Stimulated activated CD4-positive, alpha-beta T cell treated with anti-CD3 and anti-CD28 coated beads, Interleukin-1b, Interleukin-23, amount 100 ng/mL, for 24 hours (primary cell): ENCODE results near the gene EEF1AKMT3.
"Not testable (repeated sequence)": the region's sequence is repeated elsewhere in the genome, so short reads cannot be mapped to it uniquely, and the experiment has no call there.

ENCODE experiments used
- DNase-seq, 4 experiments: peaks; one replicate each; pipeline ENCODE4 v3.0.0-alpha.2; 2020; ENCODE audit warnings: low read depth in 4 of 4, low spot score in 1 of 4

Gene EEF1AKMT3

GRCh38 chr12:57764662-57765002 is 7.8 kb upstream of the EEF1AKMT3 start:
- no peak for DNase-seq

- DNase-seq, result peak in 3 of 4 experiments; percentile 38 to 64 (median 45)
Measured at GRCh38 chr12:57765003-57765697, 7.3 kb upstream of the EEF1AKMT3 start.

DNA sequence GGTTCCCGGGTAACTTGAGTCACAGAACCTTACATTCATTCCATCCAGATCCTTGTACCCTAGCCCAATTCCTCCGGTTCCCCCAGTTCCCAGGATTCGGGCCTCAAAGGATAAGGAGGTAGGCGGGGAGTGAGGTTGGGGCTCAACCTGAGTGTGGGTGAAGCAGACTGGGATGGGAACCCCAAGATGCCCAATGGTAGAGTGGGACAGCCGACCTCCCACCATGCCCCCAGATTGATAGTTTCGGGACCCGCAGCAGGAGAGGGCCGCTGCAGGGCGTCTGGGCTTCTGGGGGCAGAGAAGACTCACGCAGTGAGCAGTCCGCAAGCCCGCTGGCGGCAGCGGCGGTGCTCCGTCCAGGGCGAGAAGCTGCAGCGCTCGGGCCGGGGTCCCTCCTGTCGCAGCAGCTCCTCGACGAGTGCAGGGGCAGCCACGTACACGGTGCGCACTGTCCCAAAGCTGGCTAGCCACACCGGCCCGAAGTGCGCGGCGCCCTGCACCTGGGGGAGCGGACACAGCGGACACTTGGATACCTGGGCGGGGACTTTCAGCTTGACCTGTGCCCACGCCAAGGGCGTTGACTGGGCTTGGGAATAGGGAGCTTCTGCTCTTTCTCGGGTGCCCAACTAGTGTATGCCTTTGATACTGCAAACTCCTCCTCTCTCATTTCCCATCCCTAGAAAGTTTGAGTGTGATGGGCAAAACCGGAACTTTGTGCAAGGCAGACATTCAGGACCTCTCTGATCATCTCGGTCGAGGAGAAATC is 6.5 kb upstream of the EEF1AKMT3 start:
- no peak for DNase-seq

DNA sequence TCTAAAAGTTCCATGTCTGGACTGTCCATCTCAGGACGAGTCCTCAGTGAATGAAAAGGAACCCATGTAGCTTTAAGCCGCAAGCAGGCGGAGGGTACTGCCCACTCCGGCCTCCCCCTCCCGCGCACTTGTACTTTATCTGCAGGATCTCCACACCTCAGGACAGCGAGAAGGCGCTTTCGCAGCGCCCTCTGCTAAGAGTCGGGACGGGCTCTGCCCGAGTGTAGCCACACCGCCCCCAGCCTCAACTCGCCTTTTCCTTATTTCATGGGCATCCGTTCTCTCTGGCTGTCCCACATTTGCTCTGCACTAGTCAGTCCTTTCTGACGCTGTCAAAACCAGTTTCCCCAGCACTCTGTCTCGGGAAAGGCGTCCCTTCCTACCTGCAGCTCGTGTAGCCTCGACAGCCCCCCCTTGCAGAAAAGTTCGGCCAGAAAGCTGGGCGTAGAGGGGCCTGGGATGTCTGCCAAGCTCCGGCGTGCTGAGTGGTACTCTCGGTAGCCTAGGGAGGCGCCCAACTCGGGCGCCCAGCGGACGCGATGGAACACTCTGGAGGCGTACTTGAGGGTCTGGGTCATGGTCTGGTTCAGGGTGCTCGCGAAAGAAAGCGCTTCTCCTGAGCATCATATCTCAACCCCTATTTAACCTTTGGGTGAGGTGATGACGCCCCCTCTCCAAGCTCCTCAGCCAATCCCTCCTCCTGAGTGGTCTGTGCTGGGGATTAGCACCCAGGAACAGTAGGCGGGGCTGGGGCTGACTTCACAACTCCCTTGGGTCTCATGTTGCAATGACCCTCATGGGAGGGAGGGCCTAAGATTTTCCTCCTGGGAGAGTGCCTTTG is 5.7 kb upstream of the EEF1AKMT3 start, which contains the start of gene CYP27B1:
Gene CYP27B1, minus strand, starts transcription at position 615 of the 841 bp plus-strand sequence. Its CDS starts 37 bp downstream, at position 578.
- no peak for DNase-seq

GRCh38 chr12:57767305-57767698 is 5.1 kb upstream of the EEF1AKMT3 start:
- DNase-seq, result no peak

- no peak for DNase-seq
Measured at GRCh38 chr12:57767876-57768275, 4.5 kb upstream of the EEF1AKMT3 start.

DNA sequence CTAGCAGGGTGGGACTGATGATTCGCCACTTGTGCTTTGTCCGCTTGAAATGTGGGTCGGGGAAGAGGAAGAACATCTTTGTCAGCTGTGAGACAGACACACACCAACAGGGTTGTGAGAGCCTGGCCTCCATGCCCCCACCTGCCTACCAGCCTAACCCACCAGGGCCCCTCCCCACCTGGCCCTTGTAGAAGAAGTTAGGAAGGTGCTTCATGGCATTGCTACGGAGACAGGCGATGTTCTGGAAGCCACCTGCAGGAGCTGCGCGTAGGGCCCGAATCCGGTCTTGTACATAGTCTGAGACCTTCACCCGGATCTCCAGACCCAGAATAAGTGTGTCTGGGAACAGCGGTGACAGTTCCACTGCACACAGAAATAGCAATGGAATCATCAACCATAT is 2.8 kb upstream of the EEF1AKMT3 start:
- no peak for DNase-seq

GRCh38 chr12:57770734-57771133 is 1.7 kb upstream of the EEF1AKMT3 start:
- DNase-seq, result no peak

- peak; percentile 82 to 93 (median 87) for DNase-seq
Measured at GRCh38 chr12:57771236-57771872, 1.1 kb upstream of the EEF1AKMT3 start.

DNA sequence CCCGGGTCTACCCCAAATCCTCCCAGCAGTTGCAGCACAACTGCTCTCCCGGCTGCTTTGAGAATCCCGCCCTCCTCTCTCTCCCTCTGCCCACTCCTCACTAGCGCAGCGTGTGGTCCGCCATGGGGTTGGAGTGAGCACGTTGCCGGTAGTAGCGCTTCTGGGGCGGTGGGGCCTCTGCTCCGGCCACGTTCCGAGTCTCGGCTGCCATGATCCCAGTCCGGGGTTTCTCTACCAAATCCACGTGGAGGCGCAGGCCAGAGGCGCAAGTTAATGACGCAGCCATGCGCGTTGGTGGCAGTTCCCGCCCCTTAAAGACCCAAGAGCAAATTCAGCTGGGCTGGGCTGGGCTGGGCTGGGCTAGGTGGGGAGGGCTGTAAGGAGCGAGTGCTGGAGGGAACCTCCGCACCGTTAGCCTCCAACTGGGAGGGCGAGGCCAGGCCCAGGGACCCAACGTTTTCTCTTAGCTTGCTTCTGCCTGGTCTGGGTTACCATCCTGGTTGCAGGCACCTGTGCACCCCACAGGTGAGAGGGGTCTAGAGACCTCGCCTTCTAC is 463 bp upstream of the EEF1AKMT3 start, which contains the start of gene METTL1:
Gene METTL1, minus strand, starts transcription at position 233 of the 556 bp plus-strand sequence. Its CDS starts 22 bp downstream, at position 211.
- peak; percentile 68 to 92 (median 90) for DNase-seq

DNA sequence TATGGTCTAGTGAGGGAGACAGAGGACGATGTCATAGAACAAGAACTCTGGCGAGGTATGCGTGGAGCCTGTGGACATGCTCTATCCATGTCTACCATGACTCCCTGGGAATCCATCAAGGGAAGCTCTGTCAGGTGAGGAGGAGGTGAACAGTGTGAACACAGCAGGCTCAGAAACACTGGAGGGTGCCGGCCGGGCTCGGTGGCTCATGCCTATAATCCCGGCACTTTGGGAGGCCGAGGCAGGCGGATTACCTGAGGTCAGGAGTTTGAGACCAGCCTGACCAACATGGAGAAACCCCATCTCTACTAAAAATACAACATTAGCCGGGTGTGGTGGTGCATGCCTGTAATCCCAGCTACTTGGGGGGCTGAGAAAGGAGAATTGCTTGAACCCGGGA is 2.2 kb downstream of the EEF1AKMT3 start:
- not testable (repeated sequence) for DNase-seq

DNA sequence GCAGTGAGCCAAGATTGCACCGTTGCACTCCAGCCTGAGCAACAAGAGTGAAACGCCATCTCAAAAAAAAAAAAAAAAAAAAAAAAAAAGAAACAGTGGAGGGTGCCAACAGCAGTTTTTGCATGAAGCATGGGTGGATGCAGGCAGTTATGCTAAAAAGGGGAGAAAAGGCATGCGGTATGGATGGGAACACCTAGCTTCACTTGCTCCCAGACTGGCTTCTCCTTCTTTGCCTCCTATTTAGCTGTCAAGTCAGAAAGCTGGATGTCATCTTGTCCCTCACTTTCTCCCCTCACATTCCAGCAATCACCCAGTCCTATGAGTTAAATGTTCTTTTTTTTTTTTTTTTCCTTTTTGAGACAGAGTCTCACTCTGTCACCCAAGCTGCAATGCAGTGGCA is 2.6 kb downstream of the EEF1AKMT3 start:
- DNase-seq, result no peak

DNA sequence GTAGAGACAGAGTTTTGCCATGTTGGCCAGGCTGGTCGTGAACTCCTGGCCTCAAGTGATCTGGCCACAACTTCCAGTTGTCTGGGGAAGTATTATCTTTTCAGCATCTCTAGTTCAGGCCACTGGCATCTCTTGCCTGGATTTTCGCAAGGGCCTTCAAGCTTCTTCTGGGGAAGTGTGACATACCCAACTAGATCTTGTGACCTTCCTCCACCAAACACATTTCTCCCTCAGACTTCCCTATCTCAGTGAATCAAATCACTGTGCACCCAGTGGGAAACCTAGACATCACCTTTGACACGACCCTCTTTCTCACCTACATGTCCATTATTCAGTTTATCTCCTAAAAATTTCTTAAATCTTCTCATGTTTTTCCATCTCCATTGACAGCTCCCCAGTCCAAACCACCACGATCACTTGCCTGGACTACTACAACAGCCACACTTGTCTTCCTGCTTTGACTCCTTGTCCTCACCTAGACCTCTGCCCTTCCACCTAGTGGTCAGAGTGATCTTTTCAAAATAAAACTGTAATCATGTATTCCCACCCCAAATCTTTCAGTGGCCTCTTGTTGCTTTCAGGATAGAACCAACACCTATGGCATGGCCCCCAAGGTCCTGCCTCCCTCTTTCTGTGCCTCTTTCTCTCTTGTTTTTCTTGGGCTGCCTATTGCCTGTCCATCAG is 3.3 kb downstream of the EEF1AKMT3 start:
- no peak for DNase-seq

DNA sequence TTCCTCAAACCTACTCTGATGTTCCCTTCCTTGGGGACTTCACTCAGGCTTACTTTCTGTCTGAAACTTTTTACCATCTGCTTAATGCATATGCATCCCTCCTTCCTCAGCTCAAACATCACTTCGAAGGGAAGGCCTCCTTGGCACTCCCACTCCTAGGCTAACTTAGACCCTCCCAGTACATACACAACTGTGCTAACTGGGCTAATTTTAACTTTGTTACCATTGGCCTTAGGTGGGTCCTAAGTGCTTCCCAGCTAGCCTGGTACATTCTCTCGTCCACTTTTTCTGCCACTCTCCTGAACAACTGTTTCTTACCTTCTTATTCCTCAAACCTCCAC is 3.8 kb downstream of the EEF1AKMT3 start:
- DNase-seq, result no peak

- no peak for DNase-seq
Measured at GRCh38 chr12:57777367-57777766, 5.0 kb downstream of the EEF1AKMT3 start.

GRCh38 chr12:57777911-57778310 is 5.5 kb downstream of the EEF1AKMT3 start:
- no peak for DNase-seq

DNA sequence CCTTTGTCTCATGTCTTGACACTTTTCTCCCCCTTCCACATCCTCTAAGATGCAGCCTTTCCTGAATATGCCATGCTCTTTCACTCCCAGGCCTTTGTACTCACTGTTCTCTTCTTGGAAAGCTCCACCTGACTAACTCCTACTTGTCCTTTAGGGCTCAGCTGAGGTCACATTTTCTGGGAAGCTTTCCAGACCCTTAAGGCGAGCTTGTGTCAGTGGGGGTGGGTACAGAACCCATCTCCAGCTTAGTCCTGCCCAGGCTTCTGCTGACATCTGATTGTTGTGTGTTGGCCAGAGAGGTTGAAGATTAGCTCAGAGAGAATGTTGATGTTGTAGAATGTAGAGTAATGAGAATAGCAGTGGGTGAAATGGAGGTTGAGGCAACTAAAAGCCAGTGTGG is 7.3 kb downstream of the EEF1AKMT3 start:
- DNase-seq, result no peak

DNA sequence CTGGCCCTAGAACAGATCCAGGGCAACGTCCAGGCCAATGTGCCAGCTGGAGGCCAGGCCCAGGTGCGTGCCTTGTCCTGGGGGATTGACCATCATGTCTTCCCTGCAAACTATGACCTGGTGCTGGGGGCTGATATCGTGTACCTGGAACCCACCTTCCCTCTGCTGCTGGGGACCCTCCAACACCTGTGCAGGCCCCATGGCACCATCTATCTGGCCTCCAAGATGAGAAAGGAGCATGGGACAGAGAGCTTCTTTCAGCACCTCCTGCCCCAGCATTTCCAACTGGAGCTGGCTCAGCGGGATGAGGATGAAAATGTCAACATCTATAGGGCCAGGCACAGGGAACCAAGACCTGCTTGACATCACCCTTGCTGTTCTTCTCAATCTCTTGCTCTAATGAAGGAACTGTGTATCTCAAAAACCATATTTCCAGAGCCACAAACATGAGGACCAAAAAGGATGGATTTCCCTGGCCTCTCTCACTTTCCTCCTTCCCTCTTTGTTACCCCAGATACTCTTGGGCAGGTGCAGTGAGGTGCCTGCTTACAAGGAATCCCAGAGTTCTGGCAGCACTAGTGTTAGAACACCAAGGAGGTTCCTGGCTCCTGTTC is 8.0 kb downstream of the EEF1AKMT3 start:
- DNase-seq, result no peak

- DNase-seq, result no peak
Measured at GRCh38 chr12:57781244-57781643, 8.8 kb downstream of the EEF1AKMT3 start.

- no peak for DNase-seq
Measured at GRCh38 chr12:57781801-57782200, 9.4 kb downstream of the EEF1AKMT3 start.
